Bone marrow (tissue), 2 donors: Measurements from ENCODE around the gene KDM4B.

ENCODE experiments used
- DNase-seq, 2 donors: peaks; one replicate each; lab custom pipeline; 2025; lab: John Stamatoyannopoulos, UW

Gene KDM4B

DNA sequence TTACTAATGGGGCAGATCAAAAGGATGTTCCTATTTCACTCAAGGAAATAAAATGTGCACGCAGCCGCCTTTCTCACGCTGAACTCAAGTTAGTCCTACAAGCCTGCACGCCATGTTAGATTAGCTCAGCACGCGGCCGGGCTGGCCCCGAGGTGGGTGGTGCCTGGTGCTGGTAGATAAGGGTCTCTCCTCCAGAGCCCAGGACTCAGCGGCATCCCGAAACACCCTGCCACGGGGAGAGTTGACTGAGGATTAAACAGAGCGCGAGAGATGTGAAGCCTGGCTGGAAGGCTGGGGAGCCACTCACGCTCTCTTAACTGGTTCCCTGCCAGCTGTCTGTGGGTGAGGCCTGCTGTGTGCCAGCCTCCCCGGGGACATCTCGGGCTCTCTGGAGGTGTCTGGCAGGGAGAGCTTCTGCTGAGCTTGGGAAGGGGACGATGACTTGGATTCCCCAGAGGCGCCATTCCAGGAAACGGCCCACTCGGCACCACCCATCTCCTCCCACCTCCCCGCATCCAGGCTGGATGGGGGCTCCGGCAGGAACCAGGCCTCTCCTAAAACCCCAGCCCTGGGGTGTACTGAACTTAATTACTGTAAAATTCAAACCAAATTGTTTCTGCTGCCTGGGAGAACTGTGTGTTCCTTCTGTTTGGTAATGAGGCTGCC lies 122.2 kb downstream of the KDM4B start:
- no peak for DNase-seq

- no peak for DNase-seq
Measured at GRCh38 chr19:5091684-5092480, 123.0 kb downstream of the KDM4B start.

DNA sequence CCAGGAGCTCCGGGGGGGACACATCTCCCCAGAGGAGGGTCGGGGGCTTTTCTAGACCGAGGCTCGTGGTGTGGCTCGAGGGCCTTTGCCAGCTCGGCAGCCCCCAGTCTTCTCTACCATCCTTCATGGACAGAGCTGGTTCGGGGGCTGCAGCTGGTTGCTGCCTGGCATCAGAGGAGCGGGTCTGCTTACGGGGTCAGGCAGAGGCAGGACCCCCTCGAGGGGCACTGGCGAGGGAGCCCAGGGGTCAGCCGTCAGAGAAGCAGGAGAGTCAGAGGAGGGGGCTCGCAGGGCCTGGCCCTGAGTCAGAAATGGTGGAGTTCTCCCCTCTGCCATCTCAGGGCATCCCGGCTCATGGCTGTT lies 123.5 kb downstream of the KDM4B start:
- no peak for DNase-seq

GRCh38 chr19:5093297-5093928 lies 124.5 kb downstream of the KDM4B start:
- no peak for DNase-seq

DNA sequence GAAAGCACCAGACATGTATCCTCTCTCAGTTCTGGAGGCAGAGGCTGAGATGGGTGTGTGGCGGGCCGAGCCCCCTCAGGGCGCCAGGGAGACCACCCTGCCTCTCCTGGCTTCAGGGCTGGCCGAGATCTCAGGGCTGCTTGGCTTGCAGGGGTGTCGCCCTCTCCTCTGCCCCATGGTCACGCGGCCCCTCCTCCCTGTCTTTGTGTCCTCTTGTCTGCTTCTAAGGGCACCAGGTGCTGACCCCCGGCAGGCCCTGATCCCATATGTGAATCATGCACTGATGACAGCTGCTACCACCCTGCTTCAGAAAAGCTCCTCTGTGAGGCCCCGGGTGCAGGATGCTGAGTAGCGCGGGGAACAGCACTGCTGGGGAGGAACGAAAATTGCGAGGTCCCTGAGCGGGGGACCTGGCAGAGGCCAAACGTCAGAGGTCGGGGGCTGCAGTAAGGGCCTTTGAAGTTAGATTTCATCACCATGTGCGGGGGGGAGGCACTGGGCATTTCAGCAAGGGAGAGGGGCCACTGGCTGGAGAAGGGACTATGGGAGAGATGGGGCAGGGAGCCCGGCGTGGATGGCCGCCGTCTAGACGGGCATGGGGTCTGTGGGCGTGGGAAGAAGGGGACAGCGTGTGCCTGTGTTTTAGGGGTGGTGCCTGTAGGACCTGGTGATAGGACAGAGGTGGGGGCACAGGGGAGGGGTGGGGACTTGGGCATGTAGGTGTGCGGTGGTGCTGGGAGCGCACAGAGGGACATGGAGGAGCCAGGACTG lies 125.2 kb downstream of the KDM4B start:
- DNase-seq, result no peak

- no peak for DNase-seq
Measured at GRCh38 chr19:5094768-5095567, 126.1 kb downstream of the KDM4B start.

GRCh38 chr19:5095568-5095850 lies 126.6 kb downstream of the KDM4B start:
- DNase-seq, result no peak

- no peak for DNase-seq
Measured at GRCh38 chr19:5096536-5096935, 127.6 kb downstream of the KDM4B start.

DNA sequence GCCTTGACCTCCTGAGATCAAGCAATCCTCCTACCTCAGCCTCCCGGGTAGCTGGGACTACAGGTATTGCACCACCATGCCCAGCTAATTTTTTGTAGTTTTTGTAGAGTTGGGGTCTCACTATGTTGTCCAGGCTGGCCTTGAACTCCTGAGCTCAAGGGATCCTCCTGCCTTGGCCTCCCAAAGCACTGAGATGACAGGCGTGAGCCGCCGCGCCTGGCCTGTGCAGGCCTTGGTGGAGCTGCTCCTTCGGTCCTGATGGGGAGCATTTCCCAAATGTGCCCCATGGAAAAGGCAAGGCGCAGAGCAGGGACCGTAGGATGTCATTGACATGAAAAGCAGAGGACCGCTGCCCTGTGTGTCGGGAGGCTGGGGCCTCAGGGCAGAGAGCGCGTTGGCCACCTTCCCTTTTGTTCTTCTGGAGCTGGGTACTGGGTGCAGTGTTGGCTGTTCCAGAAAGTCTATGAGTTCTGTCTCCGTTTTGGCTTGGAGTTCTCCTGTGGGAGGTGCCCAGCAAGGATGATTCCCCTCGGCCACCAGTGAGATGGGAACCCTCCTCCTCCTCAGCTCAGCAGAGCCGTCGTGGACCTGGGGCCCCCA lies 128.5 kb downstream of the KDM4B start:
- DNase-seq, result no peak

DNA sequence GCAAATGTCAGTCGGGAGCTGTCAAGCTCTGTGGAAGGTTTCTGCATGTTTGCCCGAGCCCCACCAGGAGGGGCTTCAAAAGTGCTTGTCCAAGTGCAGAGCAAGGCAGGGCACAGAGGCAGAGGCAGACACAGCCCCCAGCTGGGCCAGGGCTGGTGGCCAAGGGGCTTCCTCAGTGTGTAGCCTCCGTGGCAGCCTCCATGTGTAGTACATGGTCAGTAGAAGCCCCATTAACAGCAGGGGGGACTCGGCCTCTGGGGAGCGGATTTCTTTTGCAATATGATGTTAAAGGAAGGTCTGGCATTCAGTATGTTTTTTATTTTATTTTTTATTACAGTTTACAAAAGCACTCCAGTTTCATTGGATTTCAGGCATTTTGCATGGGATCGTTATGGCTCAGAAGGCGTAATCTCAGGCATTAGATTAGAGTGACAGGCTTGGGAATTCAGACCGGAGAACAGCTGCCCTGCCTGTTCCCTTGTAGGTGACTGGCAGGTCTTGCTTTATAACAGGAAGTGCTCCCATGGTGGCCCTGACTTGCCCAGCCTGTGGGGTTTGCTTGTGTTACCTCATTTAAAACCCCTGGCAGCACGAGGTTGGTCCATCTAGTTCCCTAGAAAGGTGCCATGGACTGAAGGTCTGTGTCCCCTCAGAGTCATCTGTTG lies 129.2 kb downstream of the KDM4B start:
- DNase-seq, result no peak

GRCh38 chr19:5098646-5099045 lies 129.7 kb downstream of the KDM4B start:
- DNase-seq, result no peak

DNA sequence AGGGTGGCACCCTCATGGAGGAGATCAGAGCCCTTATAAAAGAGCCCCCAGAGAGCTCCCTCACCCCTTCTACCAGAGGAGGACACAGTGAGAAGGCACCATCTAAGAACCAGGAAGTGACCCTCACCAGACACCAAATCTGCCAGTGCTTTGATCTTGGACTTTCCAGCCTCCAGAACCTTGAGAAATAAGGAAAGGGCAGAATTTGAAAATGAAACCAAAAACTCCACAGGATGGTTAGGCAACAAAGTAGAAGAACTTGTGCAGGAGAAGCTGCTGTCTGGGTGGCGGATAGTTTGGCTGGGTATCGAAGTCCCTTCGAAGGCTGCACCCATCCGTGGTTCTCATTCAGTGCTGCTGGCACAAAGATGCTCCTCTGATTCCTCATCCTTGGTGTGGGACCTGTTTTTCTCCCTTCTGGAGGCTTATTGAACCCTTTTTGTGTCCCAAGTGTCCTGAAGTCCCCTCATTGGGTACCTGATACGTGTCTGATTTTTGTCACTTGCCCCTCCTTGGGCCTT lies 130.8 kb downstream of the KDM4B start:
- DNase-seq, result no peak

DNA sequence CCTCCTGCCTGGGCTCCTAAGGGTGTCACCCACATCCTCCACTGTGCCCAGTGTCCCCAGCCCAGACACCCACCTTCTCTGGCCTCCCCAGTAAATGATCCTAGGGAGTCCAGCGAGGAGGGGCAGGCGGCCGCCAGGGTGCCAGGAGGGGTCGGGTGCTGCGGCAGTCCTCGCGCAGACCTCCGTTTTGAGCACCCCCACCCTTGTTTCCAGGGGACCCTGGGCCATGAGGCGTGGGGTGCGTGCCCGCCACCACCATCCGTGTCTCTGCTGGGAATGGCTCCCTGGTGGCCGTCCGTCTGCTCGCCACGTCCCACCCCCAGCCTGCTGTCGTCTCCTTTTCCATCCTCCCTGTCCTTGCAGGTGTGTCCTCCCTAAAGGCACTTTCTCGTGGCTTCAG lies 133.0 kb downstream of the KDM4B start:
- DNase-seq, result no peak

- DNase-seq, result no peak
Measured at GRCh38 chr19:5102520-5102919, 133.6 kb downstream of the KDM4B start.

DNA sequence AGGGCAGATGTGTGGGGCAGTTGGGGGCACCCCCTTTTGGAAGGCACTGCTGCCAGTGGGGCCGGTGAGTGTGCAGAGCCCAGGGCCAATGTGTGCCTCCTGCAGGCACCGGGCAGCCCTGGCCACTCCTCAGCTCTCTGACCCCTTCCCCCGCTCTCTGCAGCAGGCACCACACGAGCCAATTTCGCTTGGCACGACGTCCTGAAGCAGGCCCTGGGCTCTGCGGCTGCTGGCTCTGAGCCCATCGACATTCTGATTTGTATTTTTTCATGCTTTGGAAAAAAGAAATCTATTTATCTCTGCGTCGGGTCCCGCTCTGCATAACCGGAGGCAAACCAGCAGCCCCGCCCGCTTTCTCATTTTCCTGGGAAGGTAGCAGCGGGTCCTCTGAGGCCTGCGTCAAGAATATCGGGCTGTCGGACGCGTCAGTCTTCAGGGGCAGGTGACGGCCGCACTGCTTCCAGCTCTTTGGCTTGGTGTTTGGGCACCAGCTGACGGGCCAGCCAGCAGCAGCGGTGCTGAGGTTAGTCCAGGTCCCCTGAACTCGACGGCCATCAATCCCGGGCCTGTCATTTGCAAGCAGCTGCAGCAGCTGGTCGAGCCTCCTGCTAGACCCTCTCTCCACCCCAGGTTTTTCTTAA lies 134.3 kb downstream of the KDM4B start:
- no peak for DNase-seq

DNA sequence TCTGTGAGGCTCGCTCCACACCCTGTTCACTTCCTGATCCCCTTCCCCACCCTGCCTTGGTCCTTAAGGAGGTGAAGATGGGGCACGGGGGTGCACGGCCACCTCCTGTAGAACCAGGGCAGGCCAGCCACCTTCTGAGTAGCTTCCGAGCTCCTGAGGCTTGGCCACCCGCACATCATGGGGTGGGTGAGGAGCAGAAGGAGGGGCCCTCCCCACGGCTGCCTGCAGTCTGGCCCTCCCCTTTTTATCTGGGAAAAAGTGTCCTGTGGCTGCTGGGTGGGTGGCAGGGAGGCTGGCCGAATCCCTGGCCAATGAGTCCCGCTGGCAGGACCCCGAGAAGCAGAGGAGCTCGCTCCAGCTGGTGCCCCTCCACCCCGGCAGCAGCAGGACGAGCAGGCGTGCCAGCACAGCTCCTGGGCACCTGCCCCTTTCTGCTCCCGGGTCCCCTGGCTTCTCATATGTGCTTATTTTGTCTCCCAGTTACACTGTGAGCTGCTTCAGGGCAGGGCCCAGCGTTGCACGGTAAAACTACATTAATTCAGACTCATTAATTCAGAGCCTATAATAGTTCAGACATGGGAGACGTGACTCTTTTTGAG lies 135.0 kb downstream of the KDM4B start:
- DNase-seq, result no peak

DNA sequence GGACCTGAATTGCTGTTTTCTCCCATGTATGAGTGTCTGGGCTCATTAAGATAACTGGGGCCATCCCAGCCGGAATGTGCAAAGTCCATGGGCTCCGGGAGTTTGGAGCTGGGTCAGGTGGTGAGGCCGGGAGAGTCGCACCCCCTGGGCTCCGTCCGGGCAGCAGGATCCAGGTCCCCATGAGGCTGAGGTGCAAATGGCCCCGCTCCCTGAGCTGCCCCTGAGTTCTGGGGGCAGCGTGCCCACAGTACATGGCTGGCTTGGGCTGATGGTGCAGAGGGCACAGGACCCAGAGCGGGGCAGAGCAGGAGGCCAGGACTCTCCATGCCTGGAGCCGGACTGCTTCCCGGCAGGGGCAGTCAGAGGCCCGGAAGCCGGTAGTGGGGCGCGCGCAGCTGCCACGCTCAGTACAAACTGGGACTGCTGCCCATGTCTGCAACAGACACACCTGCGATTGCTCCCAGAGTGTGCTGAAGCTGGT lies 136.0 kb downstream of the KDM4B start:
- no peak for DNase-seq

DNA sequence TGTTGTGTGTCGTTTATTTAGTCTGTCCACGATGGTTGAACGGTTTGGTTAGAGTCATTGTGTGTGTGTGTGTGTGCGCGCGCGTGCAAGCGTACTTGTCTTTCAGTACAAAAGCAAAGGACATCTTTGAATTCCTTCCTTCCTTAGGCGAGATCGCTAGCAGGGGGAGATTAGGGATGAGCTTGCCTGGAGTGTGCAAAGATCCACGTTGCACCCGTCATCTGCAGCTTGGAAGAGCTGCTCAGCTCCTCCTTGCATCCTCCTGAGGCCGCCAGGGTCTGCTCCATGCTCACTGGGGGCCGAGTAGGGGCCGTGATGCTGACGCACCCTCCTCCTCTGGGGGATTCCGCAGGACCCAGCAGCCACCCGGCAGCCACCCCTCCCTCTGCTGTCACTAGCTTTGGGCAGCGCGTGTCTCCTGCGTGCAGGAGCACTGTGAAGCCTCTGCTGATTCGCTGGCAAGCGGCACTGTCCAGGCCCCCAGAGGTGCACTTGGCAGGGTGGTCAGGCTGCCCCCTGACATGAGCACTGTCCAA lies 137.3 kb downstream of the KDM4B start:
- DNase-seq, result no peak

GRCh38 chr19:5106971-5107370 lies 138.1 kb downstream of the KDM4B start:
- DNase-seq, result no peak
